ENCODE data around the gene PSMD14. TPM values are rescaled to one million over a fixed set of nuclear protein-coding genes. Genes with fewer than 3 reads are reported as not detected.

Gene PSMD14
- polyA plus RNA-seq, 1 donor from 2014 or later, result 136 TPM

GRCh38 chr2:161406316-161406715 is 98.1 kb downstream of the PSMD14 start:
- Histone ChIP-seq H4K20me1 (ENCODE audit: insufficient read depth) (no peaks in the 10 kb centered on the region), H3K27me3 (ENCODE audit: insufficient read depth, low read depth, low read length) (no peaks in the 10 kb centered on the region), H3K4me3 (ENCODE audit: low read length) (no peak overlapping the region), H3F3A (ENCODE audit: insufficient read depth, low read length, poor library complexity, severe bottlenecking) (no peaks in the 10 kb centered on the region), H3K9me2 (ENCODE audit: insufficient read depth, low read length) (no peaks in the 10 kb centered on the region), H3K36me3 (ENCODE audit: insufficient read depth, low read length) (no peaks in the 10 kb centered on the region), H3K9ac (ENCODE audit: low read length) (no peak overlapping the region), H3K4me2 (ENCODE audit: low read length) (no peak overlapping the region), H3K79me2 (replicated peaks; ENCODE audit: insufficient read depth, low read length) (no peaks in the 10 kb centered on the region), H2AFZ (ENCODE audit: low read depth, low read length) (no peak overlapping the region), H3K27ac (ENCODE audit: low read length) (no peak overlapping the region), H3K9me3 (ENCODE audit: low read length) (no peaks in the 10 kb centered on the region)
- TF ChIP-seq CTCF (IDR thresholded peaks at IDR 0.05; ENCODE audit: poor library complexity, severe bottlenecking) (no peak), SMC3 (conservative IDR thresholded peaks at IDR 0.05; ENCODE audit: poor library complexity) (no peak), RAD21 (conservative IDR thresholded peaks at IDR 0.05) (no peak), EZH2 (IDR thresholded peaks at IDR 0.05; ENCODE audit: borderline replicate concordance, insufficient read depth, low read length, poor library complexity, severe bottlenecking) (no peak), TAF1 (IDR thresholded peaks at IDR 0.05; ENCODE audit: low read depth) (no peak), MXI1 (conservative IDR thresholded peaks at IDR 0.05; ENCODE audit: poor library complexity, severe bottlenecking) (no peak), REST (IDR thresholded peaks at IDR 0.05; ENCODE audit: borderline replicate concordance) (no peak), EP300 (conservative IDR thresholded peaks at IDR 0.05; ENCODE audit: poor library complexity, severe bottlenecking) (no peak), POLR2AphosphoS5 (IDR thresholded peaks at IDR 0.05) (no peak)

DNA sequence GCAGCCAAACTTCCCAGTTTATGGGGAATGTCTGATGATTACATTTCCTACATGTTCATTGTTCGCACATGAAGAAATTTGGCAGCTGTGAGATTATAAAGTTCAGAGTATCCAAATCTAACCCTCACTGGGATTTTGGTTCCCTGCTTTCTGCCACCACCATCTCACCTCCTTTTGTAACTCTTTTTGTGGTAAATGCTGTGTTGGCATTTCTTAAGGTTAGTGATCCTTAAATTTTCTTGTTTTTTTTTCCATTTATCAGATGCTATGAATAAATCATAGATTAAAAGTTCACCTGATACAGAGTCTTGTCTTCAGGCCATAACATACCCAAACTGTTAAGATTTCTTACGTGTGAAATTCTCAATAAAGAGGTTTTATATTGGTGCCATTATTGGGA is 99.4 kb downstream of the PSMD14 start:
- Histone ChIP-seq H4K20me1 (ENCODE audit: insufficient read depth) (no peaks in the 10 kb centered on the region), H3K4me2 (ENCODE audit: low read length) (no peak overlapping the region), H2AFZ (ENCODE audit: low read depth, low read length) (no peak overlapping the region), H3K36me3 (ENCODE audit: insufficient read depth, low read length) (no peaks in the 10 kb centered on the region), H3K27me3 (ENCODE audit: insufficient read depth, low read depth, low read length) (no peaks in the 10 kb centered on the region), H3K9ac (ENCODE audit: low read length) (no peak overlapping the region), H3K9me3 (ENCODE audit: low read length) (no peaks in the 10 kb centered on the region), H3K4me3 (ENCODE audit: low read length) (no peak overlapping the region), H3K79me2 (replicated peaks; ENCODE audit: insufficient read depth, low read length) (no peaks in the 10 kb centered on the region), H3K9me2 (ENCODE audit: insufficient read depth, low read length) (no peaks in the 10 kb centered on the region), H3F3A (ENCODE audit: insufficient read depth, low read length, poor library complexity, severe bottlenecking) (no peaks in the 10 kb centered on the region), H3K27ac (ENCODE audit: low read length) (no peak overlapping the region)
- TF ChIP-seq MXI1 (conservative IDR thresholded peaks at IDR 0.05; ENCODE audit: poor library complexity, severe bottlenecking) (no peak), CTCF (IDR thresholded peaks at IDR 0.05; ENCODE audit: poor library complexity, severe bottlenecking) (no peak), EZH2 (IDR thresholded peaks at IDR 0.05; ENCODE audit: borderline replicate concordance, insufficient read depth, low read length, poor library complexity, severe bottlenecking) (no peak), TAF1 (IDR thresholded peaks at IDR 0.05; ENCODE audit: low read depth) (no peak), REST (IDR thresholded peaks at IDR 0.05; ENCODE audit: borderline replicate concordance) (no peak), SMC3 (conservative IDR thresholded peaks at IDR 0.05; ENCODE audit: poor library complexity) (no peak), POLR2AphosphoS5 (IDR thresholded peaks at IDR 0.05) (no peak), RAD21 (conservative IDR thresholded peaks at IDR 0.05) (no peak), EP300 (conservative IDR thresholded peaks at IDR 0.05; ENCODE audit: poor library complexity, severe bottlenecking) (no peak)

All from neural cell (in vitro differentiated cells).